IPS DF 6.9 (cell line): ENCODE data around the gene THSD4.

Source experiments
- DNase-seq: peaks from one replicate; pipeline ENCODE4 v3.0.0-alpha.2; 2013; ENCODE audit warnings: low read depth, low spot score
- H3K27ac ChIP-seq: one replicate; pipeline ENCODE4 v1.5.1; 2013; ENCODE audit warnings: low read length, control low read depth
- H3K27me3 ChIP-seq: 2 replicates; pipeline ENCODE4 v1.6.1; 2013; ENCODE audit warnings: mild to moderate bottlenecking, low read length; ENCODE audit not compliant: control insufficient read depth, insufficient read depth
- H3K36me3 ChIP-seq: 2 replicates; pipeline ENCODE4 v1.6.1; 2013; ENCODE audit warnings: low read length; ENCODE audit not compliant: control insufficient read depth, insufficient read depth
- H3K4me1 ChIP-seq: 2 replicates; pipeline ENCODE4 v1.6.1; 2013; ENCODE audit warnings: low read length; ENCODE audit not compliant: control insufficient read depth, insufficient read depth
- H3K4me3 ChIP-seq: 2 replicates; pipeline ENCODE4 v1.5.1; 2013; ENCODE audit warnings: mild to moderate bottlenecking, low read length
- H3K9me3 ChIP-seq: 2 replicates; pipeline ENCODE4 v1.6.1; 2013; ENCODE audit warnings: low read length, inconsistent platforms; ENCODE audit not compliant: control insufficient read depth, insufficient read depth
- WGBS: extraction: QIAGEN DNeasy Blood & Tissue Kit; methylation state at CpG from one replicate; pipeline ENCODE4 v1.1.7; 2013; ENCODE audit warnings: mixed read lengths, missing lambda C conversion rate; ENCODE audit not compliant: insufficient read length, insufficient coverage; 5-methylcytosine and 5-hydroxymethylcytosine counted together

The THSD4 gene

DNA sequence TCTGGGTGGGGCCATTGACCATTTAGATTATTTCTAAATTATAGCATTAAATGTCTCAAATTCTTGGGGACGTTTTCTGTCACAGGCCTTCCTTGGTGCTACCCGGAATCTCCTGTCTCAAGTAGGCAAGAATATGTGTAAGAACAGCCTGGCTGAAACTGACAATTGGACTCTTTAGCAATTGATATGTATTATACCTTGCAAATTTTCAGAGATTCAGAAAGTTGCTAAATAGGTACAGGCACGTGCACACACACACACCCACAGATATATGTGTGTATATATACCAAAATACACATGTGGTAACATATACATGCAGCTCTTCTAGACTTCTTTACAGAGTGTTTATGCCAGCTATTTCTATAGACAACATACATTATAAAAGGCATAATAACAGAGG lies 481.9 kb downstream of the THSD4 start:
- Histone ChIP-seq H3K36me3 (no peaks in the 10 kb centered on the region), H3K9me3 (no peaks in the 10 kb centered on the region), H3K4me1 (no peaks in the 10 kb centered on the region), H3K27me3 (no peaks in the 10 kb centered on the region), H3K4me3 (no peak overlapping the region), H3K27ac (no peak overlapping the region)
- no peak for DNase-seq
- no CpG with 5 or more reads among the region's 3 CpGs for WGBS

DNA sequence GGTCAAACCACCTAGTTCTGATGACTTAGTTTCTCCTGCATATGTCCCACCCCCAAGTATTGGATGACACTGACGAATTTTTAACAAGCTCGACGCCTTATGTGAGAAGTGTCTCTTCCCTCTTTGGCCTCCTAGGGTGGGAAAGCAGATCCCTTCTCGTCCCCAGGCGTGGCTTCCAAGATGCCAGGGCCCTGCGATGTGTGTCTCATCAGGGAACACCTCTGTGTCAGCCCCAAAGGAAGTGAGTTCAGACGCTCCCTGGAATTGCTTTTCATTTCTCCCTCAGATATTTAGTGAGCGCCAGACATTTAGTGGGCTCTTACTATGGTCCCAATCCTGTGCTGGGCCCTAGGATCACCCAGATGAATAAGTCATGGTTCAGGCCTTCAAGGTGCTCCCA lies 482.4 kb downstream of the THSD4 start:
- WGBS: no CpG with 5 or more reads among the region's 8 CpGs
- Histone ChIP-seq H3K27ac (no peak overlapping the region), H3K9me3 (no peaks in the 10 kb centered on the region), H3K36me3 (no peaks in the 10 kb centered on the region), H3K4me3 (no peak overlapping the region), H3K27me3 (no peaks in the 10 kb centered on the region), H3K4me1 (no peaks in the 10 kb centered on the region)
- no peak for DNase-seq

GRCh38 chr15:71598741-71599140 lies 483.5 kb downstream of the THSD4 start:
- H3K9me3 ChIP-seq: no peaks in the 10 kb centered on the region
- DNase-seq: no peak
- H3K27me3 ChIP-seq: no peaks in the 10 kb centered on the region
- no peak overlapping the region for H3K27ac ChIP-seq
- H3K4me1 ChIP-seq: 0 out of 2 replicates have a peak, but pooled peaks cover 1% of the 10 kb centered on the region
- WGBS: no CpG with 5 or more reads among the region's 6 CpGs
- no peaks in the 10 kb centered on the region for H3K36me3 ChIP-seq
- no peak overlapping the region for H3K4me3 ChIP-seq

DNA sequence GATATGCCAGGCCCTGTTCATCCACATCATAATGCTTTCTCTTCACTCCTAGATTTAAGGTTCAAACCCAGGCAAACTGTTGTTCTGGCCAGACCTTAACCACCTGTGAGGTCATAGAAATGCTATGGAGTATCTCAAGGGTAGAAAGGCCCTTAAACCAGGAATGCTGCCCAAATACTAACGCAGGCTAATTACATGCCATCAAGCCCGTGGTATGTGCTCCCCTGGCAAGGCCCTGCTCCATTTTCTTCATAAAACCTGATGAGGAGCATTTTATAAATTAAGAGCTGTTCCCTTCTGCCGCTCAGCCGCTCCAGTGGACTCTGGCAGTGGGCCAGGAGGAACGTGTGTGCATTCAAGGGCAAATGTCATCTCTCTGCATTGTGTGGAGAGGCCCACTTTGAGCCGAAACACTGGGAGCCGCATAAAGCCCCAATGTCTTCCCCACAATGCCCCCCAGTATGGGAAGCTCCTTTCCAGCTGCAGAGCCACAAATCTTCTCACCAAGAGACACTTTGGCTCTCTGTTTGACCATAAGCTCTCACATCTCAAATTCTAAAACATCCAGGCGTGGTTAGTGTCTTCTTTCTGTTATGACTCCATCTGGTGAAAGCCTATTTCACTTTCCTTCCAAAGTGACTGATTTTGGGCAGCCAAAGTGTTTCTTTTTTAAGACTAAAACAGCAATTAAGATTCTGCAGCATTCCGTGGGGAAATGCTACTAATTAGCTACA lies 484.3 kb downstream of the THSD4 start:
- Histone ChIP-seq H3K9me3 (no peaks in the 10 kb centered on the region), H3K27me3 (no peaks in the 10 kb centered on the region), H3K36me3 (no peaks in the 10 kb centered on the region), H3K4me3 (no peak overlapping the region), H3K4me1 (0 out of 2 replicates have a peak, but pooled peaks cover 1% of the 10 kb centered on the region), H3K27ac (no peak overlapping the region)
- no peak for DNase-seq
- no CpG with 5 or more reads among the region's 9 CpGs for WGBS

- Histone ChIP-seq H3K9me3 (no peaks in the 10 kb centered on the region), H3K4me3 (no peak overlapping the region), H3K36me3 (no peaks in the 10 kb centered on the region), H3K27me3 (no peaks in the 10 kb centered on the region), H3K4me1 (0 out of 2 replicates have a peak, but pooled peaks cover 1% of the 10 kb centered on the region), H3K27ac (no peak overlapping the region)
- no CpG with 5 or more reads among the region's 1 CpG for WGBS
- DNase-seq: no peak
These were observed 485.0 kb downstream of the THSD4 start for GRCh38 chr15:71600237-71600636.

- Histone ChIP-seq H3K27me3 (no peaks in the 10 kb centered on the region), H3K9me3 (no peaks in the 10 kb centered on the region), H3K36me3 (no peaks in the 10 kb centered on the region), H3K27ac (no peak overlapping the region), H3K4me3 (no peak overlapping the region), H3K4me1 (0 out of 2 replicates have a peak, but pooled peaks cover 1% of the 10 kb centered on the region)
- DNase-seq: no peak
- no CpG with 5 or more reads among the region's 8 CpGs for WGBS
These were observed 486.0 kb downstream of the THSD4 start for GRCh38 chr15:71601038-71601834.

GRCh38 chr15:71603379-71603778 lies 488.1 kb downstream of the THSD4 start:
- Histone ChIP-seq H3K4me3 (no peak overlapping the region), H3K36me3 (no peaks in the 10 kb centered on the region), H3K27me3 (no peaks in the 10 kb centered on the region), H3K27ac (no peak overlapping the region), H3K9me3 (no peaks in the 10 kb centered on the region), H3K4me1 (0 out of 2 replicates have a peak, but pooled peaks cover 1% of the 10 kb centered on the region)
- DNase-seq: no peak
- no CpG with 5 or more reads among the region's 7 CpGs for WGBS

- Histone ChIP-seq H3K4me3 (no peak overlapping the region), H3K4me1 (peaks cover 7% of the 10 kb centered on the region; the same call in 1 of the 2 replicates), H3K36me3 (no peaks in the 10 kb centered on the region), H3K27me3 (no peaks in the 10 kb centered on the region), H3K27ac (no peak overlapping the region), H3K9me3 (no peaks in the 10 kb centered on the region)
- no CpG with 5 or more reads among the region's 7 CpGs for WGBS
- DNase-seq: no peak
These were observed 492.1 kb downstream of the THSD4 start for GRCh38 chr15:71607383-71607782.

GRCh38 chr15:71610728-71611552 lies 495.7 kb downstream of the THSD4 start:
- H3K9me3 ChIP-seq: no peaks in the 10 kb centered on the region
- no peak overlapping the region for H3K27ac ChIP-seq
- no peak for DNase-seq
- no peaks in the 10 kb centered on the region for H3K36me3 ChIP-seq
- H3K4me3 ChIP-seq: no peak overlapping the region
- H3K27me3 ChIP-seq: no peaks in the 10 kb centered on the region
- peaks cover 6% of the 10 kb centered on the region; the same call in 1 of the 2 replicates for H3K4me1 ChIP-seq
- no CpG with 5 or more reads among the region's 6 CpGs for WGBS
